HG03175 (cell line): ENCODE measurements around the gene LBHD2.
"Not testable (repeated sequence)": the region's sequence is repeated elsewhere in the genome, so short reads cannot be mapped to it uniquely, and the experiment has no call there.

ENCODE experiments used
- ATAC-seq: cut with Tn5 transposase; IDR thresholded peaks from one replicate; pipeline ENCODE4 v1.9.1; 2021; ENCODE audit warnings: mild to moderate bottlenecking, moderate library complexity; ENCODE audit not compliant: unreplicated experiment

Gene LBHD2

GRCh38 chr14:103103461-103104388 lies 19.7 kb downstream of the LBHD2 start:
- ATAC-seq: no peak

GRCh38 chr14:103104389-103104653 lies 20.3 kb downstream of the LBHD2 start:
- no peak for ATAC-seq

- peak; percentile 50 for ATAC-seq
These were observed 20.8 kb downstream of the LBHD2 start for GRCh38 chr14:103104654-103105452.

GRCh38 chr14:103105580-103106150 lies 21.7 kb downstream of the LBHD2 start:
- ATAC-seq: no peak

GRCh38 chr14:103107455-103107854 lies 23.4 kb downstream of the LBHD2 start:
- no peak for ATAC-seq

GRCh38 chr14:103107941-103108748 lies 24.1 kb downstream of the LBHD2 start:
- no peak for ATAC-seq

- ATAC-seq: no peak
These were observed 24.8 kb downstream of the LBHD2 start for GRCh38 chr14:103108749-103109207.

- ATAC-seq: no peak
These were observed 25.8 kb downstream of the LBHD2 start for GRCh38 chr14:103109535-103110441.

- ATAC-seq: no peak
These were observed 26.7 kb downstream of the LBHD2 start for GRCh38 chr14:103110681-103111231.

- no peak for ATAC-seq
These were observed 27.3 kb downstream of the LBHD2 start for GRCh38 chr14:103111232-103111868.

- ATAC-seq: no peak
These were observed 28.6 kb downstream of the LBHD2 start for GRCh38 chr14:103112400-103113243.

GRCh38 chr14:103113303-103113702 lies 29.3 kb downstream of the LBHD2 start:
- no peak for ATAC-seq

- no peak for ATAC-seq
These were observed 29.8 kb downstream of the LBHD2 start for GRCh38 chr14:103113774-103114173.

GRCh38 chr14:103115086-103115679 lies 31.2 kb downstream of the LBHD2 start:
- not testable (repeated sequence) for ATAC-seq

GRCh38 chr14:103115845-103116572 lies 32.0 kb downstream of the LBHD2 start:
- ATAC-seq: no peak

GRCh38 chr14:103116636-103117035 lies 32.6 kb downstream of the LBHD2 start:
- no peak for ATAC-seq

GRCh38 chr14:103117499-103117898 lies 33.5 kb downstream of the LBHD2 start:
- not testable (repeated sequence) for ATAC-seq
